GM18505 (cell line): ENCODE data around the gene TSC22D4.
A peak's percentile ranks its signal among the peaks of the same experiment; 100 is the strongest.
"Not testable (repeated sequence)": the region's sequence is repeated elsewhere in the genome, so short reads cannot be mapped to it uniquely, and the experiment has no call there.

Source experiments
- ATAC-seq: cut with Tn5 transposase; IDR thresholded peaks from one replicate; pipeline ENCODE4 v1.9.1; 2021; ENCODE audit not compliant: unreplicated experiment
- POLR2A ChIP-seq: IDR thresholded peaks from 4 replicates; pipeline ENCODE4 v1.6.1; 2011; ENCODE audit warnings: borderline replicate concordance; ENCODE audit not compliant: insufficient read depth, insufficient read length; ENCODE audit errors: extremely low read depth

The TSC22D4 gene

GRCh38 chr7:100452513-100452912 is 26.5 kb downstream of the TSC22D4 start:
- TF ChIP-seq POLR2A: no peak
- ATAC-seq: no peak

DNA sequence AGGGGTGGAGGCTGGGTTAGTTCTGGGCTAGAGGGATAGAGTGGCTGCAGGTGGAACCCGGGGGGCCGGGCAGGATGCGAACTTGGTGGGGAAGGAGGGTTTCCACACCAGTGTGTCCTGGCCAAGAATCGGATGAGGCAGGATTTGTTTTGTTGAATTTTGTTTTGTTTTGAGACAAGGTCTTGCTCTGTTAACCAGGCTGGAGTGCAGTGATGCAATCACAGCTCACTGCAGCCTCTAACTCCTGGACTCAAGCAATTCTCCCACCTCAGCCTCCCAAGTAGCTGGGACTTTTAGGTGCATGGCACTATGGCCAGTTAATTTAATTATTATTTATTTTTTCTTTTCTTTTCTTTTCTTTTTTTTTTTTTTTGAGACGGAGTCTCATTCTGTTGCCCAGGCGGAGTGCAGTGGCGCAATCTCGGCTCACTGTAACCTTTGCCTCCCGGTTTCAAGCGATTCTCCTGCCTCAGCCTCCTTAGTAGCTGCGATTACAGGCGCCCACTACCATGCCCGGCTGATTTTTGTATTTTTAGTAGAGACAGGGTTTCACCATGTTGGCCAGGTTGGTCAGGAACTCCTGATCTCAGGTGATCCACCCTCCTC is 29.7 kb downstream of the TSC22D4 start:
- no peak for TF ChIP-seq POLR2A
- ATAC-seq: no peak

- ATAC-seq: not testable (repeated sequence)
These were observed 31.7 kb downstream of the TSC22D4 start for GRCh38 chr7:100447363-100447762.

- no peak for TF ChIP-seq POLR2A
- no peak for ATAC-seq
These were observed 33.0 kb downstream of the TSC22D4 start for GRCh38 chr7:100446040-100446439.

DNA sequence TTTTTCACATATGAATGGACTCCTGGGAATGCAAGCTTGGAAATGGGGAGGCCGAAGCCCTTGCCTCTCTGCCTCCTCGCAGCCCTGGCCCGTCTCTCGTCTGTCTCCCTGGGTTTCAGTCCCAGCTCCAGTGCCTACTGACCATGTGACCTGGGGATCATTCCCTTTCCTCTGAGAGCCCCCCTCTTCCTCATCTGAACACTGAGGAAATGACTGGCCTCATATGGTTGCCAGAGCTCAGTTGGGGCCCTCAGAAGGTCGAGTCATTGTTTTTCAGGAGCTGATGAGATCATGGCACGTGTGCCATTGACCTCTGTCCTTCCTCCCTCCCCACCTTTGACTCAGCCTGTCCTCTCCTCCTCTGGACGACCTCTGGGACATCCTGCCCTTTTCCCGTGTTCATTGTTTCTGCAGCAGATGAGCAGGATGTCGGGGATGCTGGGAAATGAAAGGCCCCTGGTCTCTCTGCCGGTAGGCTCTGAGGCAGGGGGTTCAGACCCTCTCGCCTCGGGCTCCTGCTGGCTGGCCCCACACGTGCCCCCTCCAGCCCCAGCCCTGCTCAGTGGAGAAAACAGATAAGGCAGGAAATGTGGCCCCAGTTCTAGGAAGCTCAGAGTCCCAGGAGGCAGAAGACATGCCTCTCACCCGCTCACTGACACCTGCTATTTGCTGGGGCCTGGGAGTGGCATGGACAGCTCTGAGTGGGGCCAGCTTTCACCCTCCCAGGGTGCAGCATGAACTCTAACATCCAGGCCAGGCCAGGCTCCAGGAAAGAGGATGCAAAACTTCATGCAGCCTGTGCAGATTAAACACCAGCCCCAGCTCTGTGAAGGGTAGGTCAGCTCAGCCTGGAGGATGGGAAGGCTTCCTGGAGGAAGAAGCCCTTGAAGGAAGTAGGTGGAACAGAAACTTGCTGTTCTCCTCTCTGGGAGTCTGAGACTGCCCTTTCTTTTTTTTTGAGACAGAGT is 34.4 kb downstream of the TSC22D4 start:
- no peak for TF ChIP-seq POLR2A
- no peak for ATAC-seq

- ATAC-seq: no peak
- no peak for TF ChIP-seq POLR2A
These were observed 35.7 kb downstream of the TSC22D4 start for GRCh38 chr7:100443096-100443840.

DNA sequence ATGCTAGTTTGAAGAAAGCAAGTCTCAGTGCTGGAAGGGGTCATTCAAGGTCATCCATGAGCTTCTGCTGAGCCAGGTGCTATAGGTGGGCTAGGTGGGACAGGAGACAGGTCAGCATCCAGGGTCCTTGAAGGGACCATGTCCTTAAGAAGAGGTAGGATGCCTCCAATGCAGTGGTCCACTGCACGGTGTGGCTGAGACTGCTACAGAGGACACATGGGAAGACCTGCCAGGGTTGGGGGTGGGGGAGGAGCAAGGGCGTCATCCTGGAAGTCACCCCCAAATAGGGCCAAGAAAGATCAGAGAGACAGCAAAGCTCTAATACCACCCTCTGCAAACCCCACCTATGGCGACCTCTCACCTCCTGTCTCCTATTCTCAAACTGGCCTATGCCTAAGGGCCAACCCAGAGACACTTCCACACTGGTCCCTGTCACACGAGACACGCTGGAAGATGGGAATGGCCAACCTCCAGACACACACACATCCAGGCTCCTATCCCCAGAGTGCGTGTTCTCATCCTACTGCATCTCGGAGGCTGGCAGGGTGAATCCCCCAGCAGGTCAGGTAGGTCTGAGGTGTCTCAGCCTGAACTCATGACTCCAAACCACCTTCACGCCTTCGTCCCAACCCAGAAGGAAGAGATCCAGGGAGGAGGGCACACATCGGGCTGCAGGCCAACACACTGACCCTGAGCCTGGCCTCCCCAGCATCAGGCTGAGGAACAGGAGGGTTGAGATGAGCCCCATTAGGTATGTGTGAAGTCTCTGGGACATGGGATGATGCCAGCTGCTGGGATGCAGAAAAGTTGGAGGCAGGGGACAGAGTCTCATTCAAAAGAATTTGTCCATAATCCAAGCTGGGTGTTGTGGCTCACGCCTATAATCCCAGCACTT is 37.1 kb downstream of the TSC22D4 start:
- no peak for ATAC-seq
- TF ChIP-seq POLR2A: no peak

DNA sequence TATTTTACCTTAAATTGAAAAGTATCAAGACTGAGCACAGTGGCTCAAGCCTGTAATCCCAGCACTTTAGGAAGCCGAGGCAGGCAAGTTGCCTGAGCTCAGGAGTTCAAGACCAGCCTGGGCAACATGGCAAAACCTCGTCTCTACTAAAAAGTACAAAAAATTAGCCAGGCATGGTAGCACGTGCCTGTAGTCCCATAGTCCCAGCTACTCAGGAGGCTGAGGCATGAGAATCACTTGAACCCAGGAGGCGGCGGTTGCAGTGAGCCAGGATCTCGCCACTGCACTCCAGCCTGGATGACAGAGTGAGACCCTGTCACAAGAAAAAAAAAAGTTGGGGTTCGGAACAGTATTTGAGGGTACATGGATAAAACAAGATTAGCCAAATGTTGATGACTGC is 39.8 kb downstream of the TSC22D4 start:
- ATAC-seq: not testable (repeated sequence)

- not testable (repeated sequence) for ATAC-seq
These were observed 40.3 kb downstream of the TSC22D4 start for GRCh38 chr7:100438731-100439130.

- no peak for TF ChIP-seq POLR2A
- no peak for ATAC-seq
These were observed 40.8 kb downstream of the TSC22D4 start for GRCh38 chr7:100438172-100438571.

GRCh38 chr7:100437150-100438100 is 41.6 kb downstream of the TSC22D4 start:
- TF ChIP-seq POLR2A: no peak
- no peak for ATAC-seq

- ATAC-seq: peak; percentile 33
These were observed 43.4 kb downstream of the TSC22D4 start for GRCh38 chr7:100435401-100436304.

More at GRCh38 chr7:100435401-100436304, 43.4 kb downstream of the TSC22D4 start:
- TF ChIP-seq POLR2A: peak; percentile 54
